Measurements from ENCODE around the gene GATB.

DNA sequence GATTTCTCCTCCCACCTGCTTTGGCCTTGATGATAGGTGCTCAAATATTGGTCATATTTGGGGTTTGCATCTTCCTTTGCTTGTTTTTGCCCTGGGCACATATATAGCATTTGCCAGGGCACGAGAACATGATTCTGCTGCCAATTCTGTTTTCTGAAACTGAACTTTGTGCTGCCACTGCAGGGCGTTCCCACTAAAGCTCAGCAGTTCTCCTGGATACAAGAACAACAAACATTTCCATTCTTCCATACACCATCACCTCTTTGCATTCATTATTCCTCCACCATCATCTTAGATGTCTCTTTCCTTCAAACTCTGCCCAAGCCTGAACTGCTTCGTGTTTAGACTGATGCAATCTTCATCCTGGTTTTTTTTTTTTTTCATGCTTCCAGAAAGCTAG is 36.3 kb upstream of the GATB start:
- TF ChIP-seq SPI1 (IDR thresholded peaks at IDR 0.05; ENCODE audit: low read depth, low read length) (no peak), POLR2A (IDR thresholded peaks at IDR 0.05; ENCODE audit: low read depth, low read length) (no peak)
